GM18861 (cell line): ENCODE results near the gene TULP4.
"Not testable (repeated sequence)": the region's sequence is repeated elsewhere in the genome, so short reads cannot be mapped to it uniquely, and the experiment has no call there.

Experiments
- ATAC-seq: cut with Tn5 transposase; IDR thresholded peaks from one replicate; pipeline ENCODE4 v1.9.1; 2021; ENCODE audit not compliant: unreplicated experiment

Gene TULP4

DNA sequence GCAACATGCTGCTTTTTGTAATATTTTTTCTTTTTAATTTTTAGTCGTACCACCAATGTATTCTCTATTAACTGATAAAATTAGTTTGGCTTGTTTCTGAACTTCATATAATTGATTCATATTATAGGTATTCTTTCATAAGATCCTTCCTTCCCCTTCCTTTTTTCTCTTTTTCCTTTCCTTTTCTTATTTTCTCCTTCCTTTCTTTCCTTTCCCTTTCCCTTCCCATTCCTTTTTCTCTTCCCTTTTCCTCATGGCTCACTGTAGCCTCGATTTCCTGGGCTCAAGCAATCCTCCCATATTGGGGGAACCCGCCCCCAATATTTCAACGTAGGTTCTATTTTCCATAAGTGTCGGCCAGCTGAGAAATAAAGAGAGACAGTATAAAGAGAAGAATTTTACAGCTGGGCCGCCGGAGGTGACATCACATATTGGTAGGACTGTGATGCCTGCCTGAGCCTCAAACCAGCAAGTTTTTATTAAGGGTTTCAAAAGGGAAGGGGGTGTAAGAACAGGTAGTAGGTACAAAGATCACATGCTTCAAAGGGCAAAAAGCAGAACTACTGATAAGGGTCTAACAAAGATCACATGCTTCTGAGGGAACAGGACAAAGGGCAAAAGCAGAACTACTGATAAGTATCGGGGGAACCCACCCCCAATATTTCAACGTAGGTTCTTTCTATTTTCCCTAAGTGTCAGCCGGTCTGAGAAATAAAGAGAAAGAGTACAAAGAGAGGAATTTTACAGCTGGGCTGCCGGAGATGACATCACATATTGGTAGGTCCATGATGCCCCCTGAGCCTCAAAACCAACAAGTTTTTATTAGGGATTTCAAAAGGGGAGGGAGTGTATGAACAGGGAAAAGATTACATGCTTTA is 16.1 kb upstream of the TULP4 start:
- ATAC-seq, result not testable (repeated sequence)

DNA sequence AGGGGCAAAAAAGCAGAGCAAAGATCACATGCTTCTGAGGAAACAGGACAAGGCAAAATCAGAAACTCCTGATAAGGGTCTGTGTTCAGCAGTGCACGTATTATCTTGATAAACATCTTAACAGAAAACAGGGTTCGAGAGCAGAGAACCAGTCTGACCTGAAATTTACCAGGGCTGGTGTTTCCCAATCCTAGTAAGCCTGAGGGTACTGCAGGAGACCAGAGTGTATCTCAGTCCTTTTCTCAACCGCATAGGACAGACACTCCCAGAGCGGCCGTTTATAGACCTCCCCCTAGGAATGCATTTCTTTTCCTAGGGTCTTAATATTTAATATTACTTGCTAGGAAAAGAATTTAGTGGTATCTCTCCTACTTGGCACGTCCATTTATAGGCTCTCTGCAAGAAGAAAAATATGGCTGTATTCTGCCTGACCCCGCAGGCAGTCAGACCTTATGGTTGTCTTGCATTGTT is 15.4 kb upstream of the TULP4 start:
- ATAC-seq, result not testable (repeated sequence)

DNA sequence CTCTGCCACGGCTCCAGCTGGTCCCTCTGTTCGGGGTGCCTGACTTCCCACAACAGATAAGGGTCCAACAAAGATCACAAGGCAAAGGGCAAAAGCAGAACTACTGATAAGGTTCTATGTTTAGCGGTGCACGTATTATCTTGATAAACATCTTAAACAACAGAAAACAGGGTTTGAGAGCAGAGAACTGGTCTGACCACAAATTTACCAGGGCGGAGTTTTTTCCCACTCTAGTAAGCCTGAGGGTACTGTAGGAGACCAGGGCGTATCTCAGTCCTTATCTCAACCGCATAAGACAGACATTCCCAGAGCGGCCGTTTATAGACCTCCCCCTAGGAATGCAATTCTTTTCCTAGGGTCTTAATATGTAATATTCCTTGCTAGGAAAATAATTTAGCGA is 14.6 kb upstream of the TULP4 start:
- ATAC-seq, result not testable (repeated sequence)

DNA sequence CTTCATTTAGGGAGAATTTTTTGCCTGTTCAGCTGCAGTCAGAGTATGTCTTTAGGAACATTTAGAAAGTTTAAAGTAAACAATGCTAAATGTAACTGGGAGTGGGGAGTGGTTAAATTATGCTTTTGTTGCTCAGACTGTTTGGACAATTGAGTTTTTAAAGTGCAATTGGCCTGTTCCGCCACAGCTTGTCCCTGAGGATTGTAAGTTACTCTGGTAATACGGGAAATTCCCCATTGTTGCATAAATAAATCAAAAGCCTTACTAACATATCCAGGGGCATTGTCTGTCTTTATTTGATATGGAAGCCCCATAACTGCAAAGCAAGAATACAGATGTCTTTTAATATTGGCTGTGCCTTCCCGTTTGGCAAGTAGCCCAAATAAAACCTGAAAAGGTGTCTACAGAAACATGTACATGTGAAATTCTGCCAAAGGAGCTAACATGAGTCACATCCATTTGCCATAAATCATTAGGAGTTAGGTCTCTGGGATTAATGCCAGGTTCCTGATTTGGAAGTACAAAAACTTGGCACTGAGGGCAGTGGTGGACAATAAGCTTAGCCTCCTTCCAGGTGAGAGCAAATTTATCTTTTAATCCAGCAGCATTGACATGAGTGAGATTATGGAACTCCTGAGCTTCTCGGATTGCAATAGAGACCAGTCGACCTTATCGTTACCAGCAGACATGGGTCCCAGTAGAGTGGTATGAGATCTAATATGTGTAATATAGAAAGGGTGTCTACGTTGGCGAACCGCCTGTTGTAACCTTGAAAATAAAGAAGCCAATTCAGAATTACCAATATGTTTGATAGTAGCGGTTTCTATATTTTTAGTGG is 11.7 kb upstream of the TULP4 start:
- not testable (repeated sequence) for ATAC-seq

DNA sequence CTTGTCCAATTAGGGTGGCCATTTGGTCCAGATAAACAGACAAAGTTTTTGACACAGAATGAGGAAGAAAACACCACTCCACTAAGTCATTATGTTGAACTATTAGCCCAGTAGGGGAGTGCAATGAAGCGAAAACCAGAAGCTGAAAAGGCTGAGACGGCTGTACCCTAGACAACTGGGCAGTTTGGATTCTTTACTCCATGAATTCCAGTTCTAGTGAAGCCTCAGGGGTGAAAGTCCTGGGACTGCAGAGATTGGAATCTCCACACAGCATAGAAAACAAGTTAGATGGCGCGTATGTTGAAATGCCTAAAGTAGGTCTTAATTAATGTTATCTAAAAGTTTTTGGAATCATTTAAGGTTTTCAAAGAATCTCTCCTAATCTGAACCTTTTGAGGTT is 10.7 kb upstream of the TULP4 start:
- ATAC-seq, result not testable (repeated sequence)

DNA sequence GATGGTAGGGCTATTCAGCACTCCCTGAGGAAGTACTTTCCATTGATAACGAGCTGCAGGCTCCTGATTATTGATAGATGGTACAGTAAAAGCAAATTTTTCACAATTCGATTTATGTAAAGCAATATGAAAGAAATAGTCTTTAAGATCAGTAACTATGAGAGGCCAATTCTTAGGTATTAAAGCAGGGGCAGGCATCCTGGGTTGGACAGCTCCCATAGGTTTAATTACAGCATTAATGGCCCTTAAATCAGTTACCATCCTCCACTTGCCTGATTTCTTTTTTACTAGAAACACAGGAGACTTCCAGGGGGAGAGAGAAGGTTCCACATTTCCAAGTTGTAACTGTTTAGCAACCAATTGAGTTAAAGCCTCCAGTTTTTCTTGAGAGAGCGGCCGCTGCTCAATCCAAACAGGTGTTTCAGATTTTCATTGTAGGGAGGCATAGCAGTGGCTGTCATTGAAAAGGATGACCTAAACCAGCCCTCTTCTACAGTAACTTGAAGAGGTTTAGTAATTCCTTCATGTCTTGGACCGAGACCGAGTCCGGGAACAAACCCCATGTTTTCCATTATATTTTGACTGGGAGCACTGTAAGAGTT is 10.0 kb upstream of the TULP4 start:
- not testable (repeated sequence) for ATAC-seq

DNA sequence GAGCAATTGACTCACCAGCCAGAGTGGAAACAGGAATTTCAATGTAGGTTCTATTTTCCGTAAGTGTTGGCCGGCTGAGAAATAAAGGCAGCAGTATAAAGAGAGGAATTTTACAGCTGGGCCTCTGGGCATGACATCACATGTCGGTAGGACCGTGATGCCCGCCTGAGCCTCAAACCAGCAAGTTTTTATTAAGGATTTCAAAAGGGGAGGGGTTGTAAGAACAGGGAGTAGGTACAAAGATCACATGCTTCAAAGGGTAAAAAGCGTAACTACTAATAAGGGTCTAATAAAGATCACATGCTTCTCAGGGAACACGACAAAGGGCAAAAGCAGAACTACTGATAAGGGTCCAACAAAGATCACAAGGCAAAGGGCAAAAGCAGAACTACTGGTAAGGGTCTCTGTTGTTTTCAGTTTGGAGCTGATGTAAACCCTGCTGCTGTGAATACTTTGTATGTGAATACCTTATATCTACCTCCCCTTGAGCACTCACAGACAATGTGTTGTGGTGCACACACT is 9.0 kb upstream of the TULP4 start:
- no peak for ATAC-seq

DNA sequence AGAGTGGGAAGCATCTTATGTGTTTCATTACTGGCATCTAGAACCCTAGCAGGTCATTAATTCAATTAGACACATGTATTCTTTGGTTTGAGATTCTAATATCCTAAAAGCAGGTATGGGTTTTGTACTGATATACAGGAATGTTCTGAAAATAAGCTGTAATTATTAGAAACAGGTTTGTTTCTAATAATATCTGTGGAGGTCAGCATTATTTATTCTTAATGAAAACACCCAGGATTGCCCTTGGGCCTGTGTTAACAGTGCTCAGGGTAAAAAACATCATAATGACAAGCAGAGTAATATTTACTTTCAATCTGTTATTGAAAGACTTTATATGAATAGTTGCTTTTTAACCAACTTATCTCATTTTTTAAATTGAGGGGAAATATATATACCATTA is 8.0 kb upstream of the TULP4 start:
- ATAC-seq, result no peak

DNA sequence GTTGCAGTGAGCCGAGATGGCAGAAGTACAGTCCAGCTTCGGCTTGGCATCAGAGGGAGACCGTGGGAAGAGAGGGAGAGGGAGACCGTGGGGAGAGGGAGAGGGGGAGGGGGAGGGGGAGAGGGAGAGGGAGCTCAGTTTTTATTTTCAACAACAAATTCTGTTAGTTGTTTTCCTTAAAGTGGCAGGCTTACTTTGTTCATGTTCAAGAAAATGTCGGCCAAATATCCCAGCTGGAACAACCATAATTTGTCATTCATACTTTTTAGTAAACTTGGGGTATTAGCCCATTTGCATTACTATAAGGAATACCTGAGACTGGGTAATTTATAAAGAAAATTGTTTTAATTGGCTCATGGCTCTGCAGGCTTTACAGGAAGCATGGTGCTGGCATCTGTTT is 2.5 kb upstream of the TULP4 start:
- ATAC-seq, result no peak

DNA sequence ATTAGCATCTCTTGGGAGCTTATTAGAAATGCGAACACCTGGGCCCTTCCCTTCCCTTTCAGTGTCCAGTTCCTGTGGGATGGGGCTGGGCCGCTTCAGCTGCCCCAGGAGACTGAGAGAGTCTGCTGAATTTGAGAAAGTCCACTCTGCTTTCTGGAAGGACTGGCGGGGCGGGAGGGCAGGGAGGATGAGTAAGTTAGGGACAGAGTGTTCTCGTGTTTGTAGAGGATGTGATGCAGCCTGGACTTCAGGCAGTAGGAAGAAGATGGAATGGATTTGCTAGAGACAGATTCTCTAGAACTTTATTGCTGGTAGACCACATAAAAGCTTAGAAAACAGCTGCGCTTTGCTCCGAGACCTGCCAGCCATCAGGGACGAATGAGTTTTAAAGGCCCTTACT is 1.1 kb upstream of the TULP4 start:
- ATAC-seq, result no peak

DNA sequence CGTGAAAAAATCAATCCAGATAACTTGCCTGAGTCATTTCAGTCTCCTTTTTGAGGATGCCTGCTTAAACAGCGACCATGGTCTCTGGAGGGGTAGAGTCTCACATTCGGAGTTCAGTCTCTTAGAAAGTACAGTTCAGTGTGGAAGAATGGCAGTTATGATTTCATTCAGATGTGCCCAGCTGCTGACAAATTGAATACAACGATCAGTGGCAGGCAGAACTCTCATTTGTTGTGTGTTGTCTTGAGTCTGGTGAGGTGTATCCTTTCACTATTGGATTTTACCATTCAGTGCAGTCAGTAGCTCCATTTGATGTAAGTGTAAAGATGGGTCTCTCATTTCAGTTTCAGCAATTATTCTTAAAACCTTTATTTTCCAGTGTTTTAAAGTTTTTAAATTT is 639 bp upstream of the TULP4 start:
- ATAC-seq, result no peak

DNA sequence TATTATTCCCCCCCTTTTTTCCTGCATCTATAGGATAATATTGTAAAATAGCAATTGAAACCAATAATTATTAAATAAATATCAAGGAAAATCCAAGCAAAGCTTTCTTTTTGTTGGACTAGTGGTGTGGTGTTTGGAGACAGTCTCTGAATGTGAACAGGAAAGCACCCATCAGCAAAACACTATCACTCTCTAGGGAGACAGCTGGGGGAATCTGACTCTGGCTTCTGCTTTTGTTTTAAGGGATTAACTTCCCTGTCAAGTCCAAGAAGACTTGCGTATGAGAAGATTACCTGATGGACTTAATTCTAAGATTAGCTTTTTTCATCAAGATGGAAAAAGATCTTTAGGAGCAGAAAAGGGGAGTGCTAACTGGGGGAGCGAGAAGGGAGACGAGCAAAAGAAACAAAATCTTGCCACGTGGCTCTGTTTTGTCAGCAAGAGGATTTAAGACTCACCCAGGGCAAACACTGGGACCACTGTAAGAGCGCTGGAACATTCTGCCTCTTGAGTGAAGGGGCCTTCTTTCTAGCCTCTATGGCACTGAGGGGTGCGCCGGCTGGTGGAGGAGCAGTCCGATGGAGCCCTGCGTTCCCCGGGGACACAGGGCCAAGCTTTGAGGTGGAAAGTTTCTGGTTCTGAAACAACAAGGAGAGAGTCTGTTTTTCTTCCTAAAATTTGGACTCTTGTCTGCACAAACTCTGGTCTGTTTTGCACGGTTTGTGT is 570 bp downstream of the TULP4 start:
- no peak for ATAC-seq

DNA sequence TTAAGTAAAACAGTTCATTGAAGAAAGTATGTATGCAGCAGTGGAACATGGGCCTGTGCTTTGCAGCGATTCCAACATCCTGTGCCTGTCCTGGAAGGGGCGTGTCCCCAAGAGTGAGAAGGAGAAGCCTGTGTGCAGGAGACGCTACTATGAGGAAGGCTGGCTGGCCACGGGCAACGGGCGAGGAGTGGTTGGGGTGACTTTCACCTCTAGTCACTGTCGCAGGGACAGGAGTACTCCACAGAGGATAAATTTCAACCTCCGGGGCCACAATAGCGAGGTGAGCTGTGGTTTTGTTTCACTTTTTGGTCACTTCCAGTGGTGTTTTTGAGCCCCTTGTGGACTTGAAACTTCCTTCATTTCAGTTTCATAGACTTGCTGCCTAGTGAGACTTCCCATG is 1.7 kb downstream of the TULP4 start:
- no peak for ATAC-seq

DNA sequence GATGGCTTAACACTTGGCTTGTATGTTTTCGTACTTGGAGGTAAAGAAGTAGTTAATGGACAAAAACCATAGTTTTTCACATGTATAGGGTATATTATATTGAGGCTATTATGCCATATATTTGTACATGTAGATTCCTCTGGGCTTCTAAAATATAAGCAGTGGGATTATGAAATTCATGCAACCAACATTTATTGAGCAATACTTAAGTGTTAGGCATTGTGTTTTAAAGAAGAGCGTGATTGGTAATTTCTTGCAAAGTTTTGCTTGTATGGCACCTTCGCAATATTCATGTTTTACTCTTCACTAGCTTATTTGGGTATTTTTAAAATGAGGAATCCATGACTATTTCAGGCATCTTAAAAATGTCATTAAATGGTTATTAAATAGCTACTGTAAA is 2.5 kb downstream of the TULP4 start:
- ATAC-seq, result no peak

DNA sequence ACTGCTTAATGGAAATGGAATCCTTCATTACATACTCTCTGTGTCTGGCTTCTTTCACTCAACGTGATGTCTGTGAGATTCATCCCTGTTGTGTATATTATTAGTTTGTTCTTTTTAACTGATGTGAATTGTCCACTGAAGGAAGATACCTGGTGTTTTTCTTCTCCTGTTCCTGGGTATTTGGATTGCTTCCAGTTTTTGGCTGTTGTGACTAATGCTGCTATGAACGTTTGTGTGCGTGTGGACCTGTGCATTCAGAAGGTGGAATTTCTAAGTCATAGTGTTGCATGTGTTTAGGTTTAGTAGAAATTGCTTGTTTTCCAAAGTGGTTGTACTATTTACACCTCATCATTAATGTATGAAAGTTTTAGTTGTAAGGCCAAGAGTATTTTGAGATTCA is 3.8 kb downstream of the TULP4 start:
- no peak for ATAC-seq

DNA sequence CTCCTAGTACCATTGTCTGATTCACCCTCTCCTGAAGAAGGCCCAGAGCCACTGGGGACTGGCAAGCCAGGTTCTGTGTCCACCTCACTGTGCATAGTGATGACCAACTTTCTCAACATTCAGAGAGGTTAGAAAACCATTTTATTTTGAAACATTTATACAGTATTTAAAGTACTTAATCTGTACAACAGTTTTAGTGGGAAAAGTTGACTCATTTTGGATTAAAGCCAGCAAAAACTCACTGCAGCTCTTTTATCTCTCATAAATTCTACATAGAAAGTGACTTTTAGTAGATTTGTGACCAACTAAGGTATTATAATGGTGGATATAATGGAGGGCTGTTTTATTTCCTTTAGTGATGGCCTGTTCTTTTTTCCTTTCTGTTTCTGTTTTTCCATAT is 9.7 kb downstream of the TULP4 start:
- no peak for ATAC-seq

DNA sequence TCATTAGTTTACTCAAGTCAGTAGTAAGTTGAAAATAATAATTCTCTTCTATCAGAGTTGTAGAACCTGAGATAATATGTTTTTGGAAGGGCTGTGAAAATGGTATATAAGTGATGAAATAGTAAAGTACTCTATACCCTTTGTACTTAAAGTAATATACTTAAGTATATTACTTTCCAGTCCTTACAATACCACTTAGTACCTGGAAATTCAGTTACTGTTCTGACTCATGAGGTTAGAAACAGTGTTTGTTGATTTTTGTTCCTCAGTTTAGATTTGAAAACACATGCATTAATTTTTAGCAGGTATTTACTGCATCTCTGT is 10.1 kb downstream of the TULP4 start:
- no peak for ATAC-seq

DNA sequence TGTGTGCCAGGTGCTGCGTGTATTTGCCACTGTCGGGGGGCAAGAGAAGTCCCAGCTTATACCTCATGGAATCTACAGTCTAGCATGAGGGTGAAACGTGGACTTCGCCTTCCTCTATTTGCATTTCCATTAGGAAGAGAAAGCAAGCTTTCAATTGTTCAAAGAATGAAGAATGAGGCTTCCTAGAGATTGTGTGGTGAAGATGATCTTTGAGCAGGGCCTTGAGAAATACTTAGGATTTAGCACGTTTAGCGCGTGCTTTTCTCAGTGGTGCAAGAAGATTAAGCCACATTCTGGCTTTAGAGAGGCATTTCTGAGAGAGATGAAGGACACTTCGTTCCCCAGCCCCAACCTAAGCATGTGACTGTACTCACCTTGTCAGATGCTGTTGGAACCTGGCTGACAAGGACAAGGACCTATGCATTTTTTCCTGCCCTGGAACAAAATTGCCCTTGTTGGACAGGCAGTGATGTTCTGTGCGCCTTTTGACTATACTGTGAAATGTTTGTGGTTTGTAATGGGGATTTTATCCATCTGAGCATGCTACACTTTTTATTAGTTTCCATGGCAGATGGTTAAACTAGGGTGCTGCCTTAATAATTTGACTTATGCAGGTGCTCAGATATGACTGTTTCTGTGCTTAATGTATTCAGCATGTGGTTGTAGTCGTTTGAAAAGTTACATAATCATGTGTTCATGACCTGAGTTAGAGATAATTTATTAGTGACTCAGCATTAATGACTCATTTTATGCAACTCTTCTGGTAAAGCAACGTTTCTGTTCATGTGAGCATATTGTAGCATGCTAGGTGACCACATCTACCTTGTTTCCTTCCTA is 10.7 kb downstream of the TULP4 start:
- ATAC-seq, result peak; percentile 71

DNA sequence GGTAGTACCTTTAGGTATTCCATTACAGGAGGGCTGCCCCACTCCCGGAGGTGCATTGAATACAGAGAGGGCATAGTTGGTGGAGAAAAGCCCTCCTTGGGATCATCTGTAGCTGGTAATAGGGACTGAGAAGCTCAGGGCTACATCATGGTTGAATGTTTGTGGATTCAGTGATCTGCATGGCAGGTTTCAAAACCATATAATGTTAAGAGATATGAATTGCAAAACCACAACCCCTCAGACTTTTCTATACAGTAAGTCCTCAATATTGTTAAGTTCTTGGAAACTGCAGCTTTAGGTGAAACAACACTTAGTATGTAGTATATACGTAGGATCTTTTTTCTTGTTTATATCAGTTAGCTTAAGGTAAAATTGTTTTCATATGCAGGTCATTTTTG is 11.3 kb downstream of the TULP4 start:
- ATAC-seq, result peak; percentile 27

DNA sequence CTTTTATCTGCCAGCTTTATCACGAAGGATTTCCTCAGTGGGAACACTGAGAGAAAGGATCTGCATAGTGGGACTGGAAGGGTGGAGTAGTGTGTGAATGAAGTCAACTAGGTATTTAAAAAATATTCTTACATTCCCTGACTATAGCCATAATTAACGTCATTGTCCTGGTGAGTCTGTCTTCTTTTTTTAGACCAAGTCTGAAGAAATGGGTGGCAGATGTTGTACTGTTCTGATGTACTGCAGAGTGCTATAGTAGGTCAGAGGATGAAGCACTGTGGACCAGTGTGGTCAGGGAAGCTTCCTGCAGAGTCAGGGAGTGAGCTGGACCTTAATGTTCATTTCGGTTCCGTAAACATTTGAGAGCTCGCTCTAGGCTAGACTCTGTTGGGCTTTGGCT is 11.9 kb downstream of the TULP4 start:
- ATAC-seq, result no peak
